Activated CD8-positive, alpha-beta memory T cell treated with anti-CD3 and anti-CD28 coated beads for 48 hours (primary cell): ENCODE data around the gene CNN1.
"Not testable (repeated sequence)": the region's sequence is repeated elsewhere in the genome, so short reads cannot be mapped to it uniquely, and the experiment has no call there.

Experiments used
- DNase-seq, 3 experiments: peaks; one replicate each; pipeline ENCODE4 v3.0.0-alpha.2; 2020; ENCODE audit warnings: low read depth in 2 of 3, low spot score in 2 of 3

Gene CNN1

GRCh38 chr19:11564082-11564807 is 25.6 kb downstream of the CNN1 start:
- not testable (repeated sequence) for DNase-seq

GRCh38 chr19:11565649-11565980 is 27.0 kb downstream of the CNN1 start:
- not testable (repeated sequence) for DNase-seq

DNA sequence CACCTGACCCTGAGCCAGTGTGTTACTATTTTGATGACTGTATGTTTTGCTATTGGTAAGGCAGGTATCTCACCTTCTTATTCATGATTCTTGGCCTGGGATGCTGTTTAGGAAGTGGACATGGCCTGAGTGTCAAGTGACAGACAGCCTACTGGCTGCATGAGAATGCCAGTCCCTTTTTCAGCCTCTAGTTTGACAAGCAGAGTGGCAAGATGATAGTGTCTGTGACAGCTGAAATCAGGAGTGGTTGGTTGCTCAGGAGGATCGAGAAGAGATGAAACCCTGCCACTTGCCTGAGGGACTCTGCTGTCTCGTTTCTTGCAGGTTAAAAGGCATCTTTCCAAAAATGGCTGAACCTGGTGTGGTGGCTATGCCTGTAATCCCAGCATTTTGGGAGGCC is 27.5 kb downstream of the CNN1 start:
- DNase-seq = no peak

GRCh38 chr19:11570039-11570462 is 31.4 kb downstream of the CNN1 start:
- no peak for DNase-seq

GRCh38 chr19:11573354-11573753 is 34.7 kb downstream of the CNN1 start:
- not testable (repeated sequence) for DNase-seq

- DNase-seq = not testable (repeated sequence)
These were observed 35.1 kb downstream of the CNN1 start for GRCh38 chr19:11573763-11574162.

GRCh38 chr19:11574689-11575088 is 36.0 kb downstream of the CNN1 start:
- DNase-seq = no peak

DNA sequence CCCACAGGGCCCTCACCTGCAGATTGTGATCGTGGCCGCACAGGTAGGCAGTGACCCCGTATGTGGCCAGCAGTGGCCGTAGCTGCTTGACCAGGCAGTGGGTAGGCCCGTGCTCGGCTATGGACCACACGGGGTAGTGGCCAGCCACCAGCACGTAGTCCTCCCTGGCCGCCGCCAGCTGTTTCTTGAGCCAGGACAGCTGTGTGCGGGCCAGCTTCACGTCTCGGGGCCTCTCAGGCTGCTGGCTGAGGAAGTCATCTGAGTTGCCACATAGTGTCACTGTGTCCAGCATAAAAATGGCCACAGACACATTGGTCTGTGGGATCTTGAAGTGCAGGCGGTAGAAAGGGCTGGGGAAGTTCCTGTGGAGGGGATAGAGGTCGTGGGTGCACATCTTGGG is 37.6 kb downstream of the CNN1 start:
- DNase-seq = no peak

- no peak for DNase-seq
These were observed 39.0 kb downstream of the CNN1 start, which contains the start of gene ACP5 for GRCh38 chr19:11577451-11578257. Gene ACP5 (minus strand): TSS chr19:11577645. CDS start chr19:11577317, 328 bp downstream.

DNA sequence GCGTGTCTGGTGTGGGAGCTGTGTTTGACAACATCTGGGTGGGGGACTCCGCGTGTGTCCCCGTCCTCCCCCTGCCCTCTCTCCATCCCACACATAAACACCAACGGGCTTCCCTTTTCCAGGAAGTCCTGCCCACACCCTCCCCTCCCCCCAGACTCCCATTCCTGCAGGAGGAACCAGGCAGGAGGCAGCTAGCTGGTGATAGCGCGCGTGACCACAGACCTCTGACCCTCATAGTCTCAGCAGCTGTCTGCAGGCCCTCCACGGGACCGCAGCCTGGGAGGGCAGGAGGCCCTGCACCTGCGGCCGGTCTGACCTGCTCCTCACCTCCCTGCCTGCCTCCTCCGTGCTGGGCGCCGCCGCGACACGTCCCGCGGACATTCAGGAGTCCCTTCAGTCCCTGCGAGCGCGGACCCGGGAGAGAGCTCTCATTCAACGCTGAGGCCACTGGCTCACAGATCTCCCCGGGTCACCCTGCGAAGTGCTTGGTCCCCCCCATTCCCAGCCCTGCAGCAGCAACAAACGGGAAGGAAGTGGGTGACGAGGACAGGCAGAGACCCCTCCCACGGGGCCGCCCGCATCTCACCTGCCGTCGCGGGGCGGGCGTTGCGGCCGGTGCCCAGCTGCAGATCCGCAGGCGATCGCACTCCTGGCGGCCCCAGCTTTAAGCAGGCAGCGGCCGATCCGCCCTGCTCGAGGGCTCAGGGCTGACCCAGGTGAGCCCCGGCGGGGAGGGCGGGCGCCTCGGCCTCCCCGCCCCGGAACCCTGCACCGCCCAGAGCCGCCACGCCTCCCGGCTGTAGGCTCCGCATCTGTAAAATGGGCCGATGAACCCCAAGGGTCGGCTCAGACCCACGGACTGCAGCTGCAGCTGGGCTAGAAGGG is 39.8 kb downstream of the CNN1 start:
- no peak for DNase-seq

DNA sequence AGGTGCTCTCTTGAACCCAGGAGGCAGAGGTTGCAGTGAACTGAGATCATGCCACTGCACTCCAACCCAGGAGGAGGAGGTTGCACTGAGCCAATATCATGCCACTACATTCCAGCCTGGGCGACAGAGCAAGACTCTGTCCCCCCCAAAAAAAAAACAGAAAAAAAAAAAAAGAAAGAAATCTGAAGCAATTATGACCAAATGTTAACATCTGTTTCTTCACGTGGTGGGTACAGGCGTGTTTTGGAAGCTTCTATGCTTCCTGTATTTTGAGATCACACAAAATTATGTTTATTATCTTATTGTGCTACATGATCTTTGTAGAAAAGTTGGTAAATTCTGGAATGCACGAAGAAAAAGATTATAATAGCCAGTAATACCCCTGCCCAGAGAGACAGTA is 41.5 kb downstream of the CNN1 start:
- no peak for DNase-seq

DNA sequence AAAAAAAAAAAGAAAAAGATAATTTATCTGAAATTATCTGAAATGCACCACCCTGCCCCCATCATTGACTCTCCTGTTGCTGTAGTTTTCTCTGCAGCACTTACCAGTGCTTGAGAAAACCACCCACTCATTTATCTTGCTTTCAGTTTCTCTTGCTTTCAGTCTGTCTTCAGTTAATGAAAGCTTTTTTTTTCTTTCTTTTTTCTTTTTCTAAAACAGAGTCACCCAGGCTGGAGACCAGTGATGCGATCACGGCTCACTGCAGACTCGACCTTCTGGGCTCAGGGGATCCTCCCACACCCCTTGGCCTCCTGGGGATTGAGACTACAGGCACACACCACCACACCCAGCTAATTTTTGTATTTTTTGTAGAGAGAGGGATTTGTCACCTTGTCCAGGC is 43.1 kb downstream of the CNN1 start:
- DNase-seq = no peak

- DNase-seq = no peak
These were observed 47.7 kb downstream of the CNN1 start for GRCh38 chr19:11586331-11586730.

GRCh38 chr19:11587302-11587974 is 48.8 kb downstream of the CNN1 start:
- DNase-seq = peak; percentile 45 to 62 (median 61)

DNA sequence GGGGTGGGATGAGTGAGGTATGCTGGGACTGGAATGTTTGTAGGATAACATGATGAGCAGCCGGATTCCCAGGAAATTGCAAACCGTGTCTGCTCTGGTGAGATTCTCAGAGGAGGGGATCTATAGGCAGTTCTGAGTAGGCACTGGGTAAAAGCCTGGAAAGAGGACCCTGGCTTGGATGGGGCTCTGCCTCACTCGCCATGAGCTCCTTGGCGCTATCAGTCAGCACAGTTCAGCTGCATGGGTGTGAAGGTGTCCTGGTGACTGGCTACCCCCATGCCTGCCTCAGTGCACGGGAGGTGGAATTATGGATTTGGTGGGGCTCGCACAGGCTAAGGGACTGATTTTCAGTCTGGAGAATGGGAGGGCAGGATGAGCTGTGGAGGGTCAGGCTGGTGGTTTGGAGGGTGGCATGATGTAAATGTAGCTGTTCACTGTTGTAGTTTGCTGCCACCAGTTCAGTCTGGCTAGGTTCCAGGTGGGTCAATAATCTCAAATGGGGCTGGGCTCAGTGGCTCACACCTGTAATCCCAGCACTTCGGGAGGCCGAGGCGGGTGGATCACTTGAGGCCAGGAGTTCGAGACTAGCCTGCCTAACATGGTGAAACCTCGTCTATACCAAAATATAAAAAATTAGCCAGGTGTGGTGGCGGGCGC is 49.5 kb downstream of the CNN1 start:
- no peak for DNase-seq

DNA sequence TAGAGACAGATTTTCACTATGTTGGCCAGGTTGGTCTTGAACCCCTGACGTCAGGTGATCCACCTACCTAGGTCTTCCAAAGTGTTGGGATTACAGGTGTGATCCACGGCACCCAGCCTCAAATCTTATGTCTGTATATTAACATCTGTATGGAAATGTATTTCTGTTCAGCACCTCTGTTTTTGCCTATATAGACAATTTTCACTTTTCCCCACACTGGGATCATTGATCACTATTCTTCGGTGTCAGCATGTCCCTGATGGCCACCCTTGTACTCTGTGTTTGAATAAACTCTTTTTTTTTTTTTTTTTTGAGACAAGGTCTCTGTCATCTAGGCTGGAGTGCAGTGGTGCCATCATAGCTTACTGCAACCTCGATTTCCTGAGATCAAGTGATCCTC is 55.4 kb downstream of the CNN1 start:
- DNase-seq = no peak

GRCh38 chr19:11596156-11596555 is 57.5 kb downstream of the CNN1 start:
- no peak for DNase-seq

DNA sequence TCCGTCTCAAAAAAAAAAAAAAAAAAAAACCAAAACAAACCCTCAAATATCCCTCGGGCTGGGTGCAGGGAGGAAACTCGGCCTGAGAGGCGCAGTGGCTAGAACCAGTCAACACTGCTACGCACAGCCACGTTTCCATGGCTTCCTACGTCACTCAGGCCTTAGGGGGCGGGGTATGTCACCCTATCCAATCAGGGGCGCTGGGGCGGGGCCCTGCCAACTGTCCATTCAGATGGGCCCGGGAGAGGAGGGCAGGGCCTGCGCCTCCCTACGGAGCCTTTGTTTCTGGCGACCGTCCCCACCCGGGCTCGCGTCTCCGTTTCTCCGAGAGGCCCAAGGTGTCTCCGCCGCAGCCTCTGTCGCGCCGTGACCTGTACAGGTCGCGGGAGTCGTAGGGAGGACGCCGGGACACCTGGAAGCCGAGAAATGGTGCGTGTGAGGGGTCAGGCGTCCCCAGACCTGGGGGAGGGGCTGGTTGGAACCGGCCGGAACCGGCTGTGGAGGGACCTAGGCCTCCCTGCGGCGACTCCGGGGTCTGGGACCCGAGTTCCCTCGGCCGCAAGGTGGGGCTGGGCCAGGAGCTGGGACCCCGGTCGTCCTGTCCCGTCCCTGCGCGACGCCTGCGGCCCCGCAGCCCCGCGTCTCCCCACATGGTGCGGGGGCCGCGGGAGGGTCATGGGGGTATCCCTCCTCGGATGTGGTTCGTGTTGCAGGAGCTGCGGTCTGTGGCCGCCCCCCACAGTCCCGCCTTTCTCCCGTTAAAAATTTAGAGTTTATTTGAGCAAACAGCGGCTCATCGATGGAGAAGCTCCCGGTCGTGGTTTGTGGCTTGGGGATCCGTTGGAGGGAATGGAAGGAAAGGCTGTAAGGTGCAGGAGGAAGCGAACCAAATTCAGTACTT is 58.8 kb downstream of the CNN1 start, which contains the start of gene ZNF627:
Gene ZNF627 (plus strand): TSS at position 282 of the 901 bp plus-strand sequence. CDS start 145 bp downstream, at position 427.
- peak; percentile 87 to 91 (median 90) for DNase-seq

DNA sequence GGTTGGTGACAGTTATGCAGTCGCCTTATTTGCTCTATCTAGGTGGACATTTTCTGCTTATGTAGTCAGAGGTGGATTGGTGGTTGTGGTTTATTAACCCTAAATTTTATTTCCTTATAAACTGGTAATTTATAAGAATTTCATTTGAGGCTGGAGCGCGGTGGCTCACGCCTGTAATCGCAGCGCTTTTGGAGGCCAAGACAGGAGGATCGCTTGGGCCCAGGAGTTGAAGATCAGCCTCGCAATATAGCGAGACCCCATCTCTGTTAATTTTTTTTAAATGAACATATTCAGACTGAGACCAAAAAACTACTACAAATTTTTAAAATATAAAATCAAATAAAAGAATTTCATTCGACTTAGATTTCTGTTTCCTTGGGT is 59.4 kb downstream of the CNN1 start:
- no peak for DNase-seq
